IMR-90 (cell line): ENCODE data around the gene KMT2C. TPM values are rescaled to one million over a fixed set of nuclear protein-coding genes. Genes with fewer than 3 reads are reported as not detected.
A peak's percentile ranks its signal among the peaks of the same experiment; 100 is the strongest.

Source experiments
- ATAC-seq: fragments of 200-7000 bp; cut with Tn5 transposase; 2 replicates; pipeline ENCODE4 v1.9.1; 2020; ENCODE audit warnings: low read depth, mild to moderate bottlenecking, moderate library complexity
- BruUV-seq: library from RNA; stranded (reverse); fragments of 400-500 nt; replicated peaks from 2 replicates; lab custom pipeline; 2021; lab: Mats Ljungman, UMichigan
- CTCF ChIA-PET: fragments of 300-600 bp; formaldehyde crosslinking; extraction: SDS; loops from one replicate; lab custom pipeline; 2021; ENCODE audit warnings: antibody characterized with exemption; lab: Yijun Ruan, JAX
- POLR2A ChIA-PET: fragments of 300-600 bp; sonication (Branson Sonifier 250); formaldehyde crosslinking; loops from one replicate; lab custom pipeline; 2022; ENCODE audit warnings: antibody characterized with exemption; ENCODE audit not compliant: unreplicated experiment; lab: Charles Lee
- DNase-seq: peaks from one replicate; pipeline ENCODE4 v3.0.0; 2013
- H2AFZ ChIP-seq: replicated peaks from 2 replicates; pipeline ENCODE3; 2013; ENCODE audit warnings: low read length, mild to moderate bottlenecking; ENCODE audit not compliant: poor library complexity
- H2AK5ac ChIP-seq: 2 replicates; pipeline ENCODE4 v1.6.1; 2013; ENCODE audit warnings: low read depth, low read length, inconsistent platforms
- H2AK9ac ChIP-seq: replicated peaks from 2 replicates; pipeline ENCODE3; 2013; ENCODE audit warnings: mild to moderate bottlenecking, low read depth, low read length, moderate library complexity; ENCODE audit not compliant: poor library complexity
- H2BK120ac ChIP-seq: 2 replicates; pipeline ENCODE4 v1.6.1; 2013; ENCODE audit warnings: low read depth, low read length, inconsistent platforms
- H2BK15ac ChIP-seq: 3 replicates; pipeline ENCODE4 v1.6.1; 2013; ENCODE audit warnings: low read depth, low read length, inconsistent platforms
- H2BK20ac ChIP-seq: 2 replicates; pipeline ENCODE4 v1.6.1; 2013; ENCODE audit warnings: low read depth, mild to moderate bottlenecking, inconsistent platforms, low read length, moderate library complexity
- H2BK5ac ChIP-seq: 2 replicates; pipeline ENCODE4 v1.6.1; 2013; ENCODE audit warnings: mild to moderate bottlenecking, low read depth, low read length, inconsistent platforms; ENCODE audit not compliant: poor library complexity, severe bottlenecking
- H3K14ac ChIP-seq: replicated peaks from 2 replicates; pipeline ENCODE4 v1.6.1; 2013; ENCODE audit warnings: low read depth, low read length, inconsistent platforms
- H3K18ac ChIP-seq: 2 replicates; pipeline ENCODE4 v1.6.1; 2013; ENCODE audit warnings: low read depth, low read length, control low read depth
- H3K23ac ChIP-seq: 2 replicates; pipeline ENCODE4 v1.6.1; 2013; ENCODE audit warnings: low read depth, low read length, inconsistent platforms
- H3K27ac ChIP-seq: 2 replicates; pipeline ENCODE4 v1.5.1; 2013; ENCODE audit warnings: mild to moderate bottlenecking, control low read depth, low read length; ENCODE audit not compliant: insufficient read depth
- H3K27me3 ChIP-seq: 2 replicates; pipeline ENCODE4 v1.6.1; 2013; ENCODE audit warnings: low read length; ENCODE audit not compliant: control insufficient read depth, insufficient read depth
- H3K36me3 ChIP-seq: 2 replicates; pipeline ENCODE4 v1.6.1; 2013; ENCODE audit warnings: low read length, mixed read lengths; ENCODE audit not compliant: control insufficient read depth, insufficient read depth
- H3K4ac ChIP-seq: 2 replicates; pipeline ENCODE4 v1.6.1; 2013; ENCODE audit warnings: low read depth, low read length, inconsistent platforms
- H3K4me1 ChIP-seq: 2 replicates; pipeline ENCODE4 v1.6.1; 2013; ENCODE audit warnings: low read length, mixed read lengths; ENCODE audit not compliant: control insufficient read depth, insufficient read depth
- H3K4me2 ChIP-seq: 2 replicates; pipeline ENCODE4 v1.6.1; 2013; ENCODE audit warnings: low read depth, mild to moderate bottlenecking, control low read depth, low read length, moderate library complexity
- H3K4me3 ChIP-seq: 2 replicates; pipeline ENCODE4 v1.5.1; 2013; ENCODE audit warnings: low read depth, mild to moderate bottlenecking, control low read depth, low read length, moderate library complexity; ENCODE audit not compliant: insufficient read depth
- H3K56ac ChIP-seq: 2 replicates; pipeline ENCODE4 v1.6.1; 2013; ENCODE audit warnings: low read length, inconsistent platforms; ENCODE audit not compliant: insufficient read depth; ENCODE audit errors: extremely low read depth
- H3K79me1 ChIP-seq, 2 experiments: 2 replicates each; pipeline ENCODE4 v1.6.1; 2013; ENCODE audit warnings: low read length in 2 of 2, inconsistent platforms in 1 of 2, low read depth in 1 of 2
- H3K9ac ChIP-seq: 2 replicates; pipeline ENCODE4 v1.6.1; 2013; ENCODE audit warnings: low read depth, low read length, control low read depth
- H3K9me1 ChIP-seq: 2 replicates; pipeline ENCODE4 v1.6.1; 2013; ENCODE audit warnings: low read length, inconsistent platforms; ENCODE audit not compliant: insufficient read depth
- H3K9me3 ChIP-seq: 2 replicates; pipeline ENCODE4 v1.6.1; 2013; ENCODE audit warnings: low read length; ENCODE audit not compliant: control insufficient read depth, insufficient read depth
- H4K20me1 ChIP-seq: 2 replicates; pipeline ENCODE4 v1.6.1; 2013; ENCODE audit warnings: low read length, inconsistent platforms; ENCODE audit not compliant: insufficient read depth
- H4K5ac ChIP-seq: 2 replicates; pipeline ENCODE4 v1.6.1; 2013; ENCODE audit warnings: mild to moderate bottlenecking, low read depth, low read length, control low read depth
- H4K8ac ChIP-seq, 2 experiments: 2 replicates each; pipeline ENCODE4 v1.6.1; 2013; ENCODE audit warnings: low read depth in 2 of 2, low read length in 2 of 2, control low read depth in 1 of 2, inconsistent platforms in 1 of 2
- H4K91ac ChIP-seq: 2 replicates; pipeline ENCODE4 v1.6.1; 2013; ENCODE audit warnings: low read depth, low read length, inconsistent platforms; ENCODE audit not compliant: insufficient read depth
- ELK1 ChIP-seq: fragments of 150-350 bp; IDR thresholded peaks from 2 replicates; pipeline ENCODE4 v1.6.1; 2016; ENCODE audit warnings: low read depth, mild to moderate bottlenecking, low read length, moderate library complexity, borderline replicate concordance
- MAFK ChIP-seq: IDR thresholded peaks from 2 replicates; pipeline ENCODE4 v1.6.1; 2012; ENCODE audit warnings: low read depth, low read length, improper control_type of control experiment
- MAZ ChIP-seq: IDR thresholded peaks from 2 replicates; pipeline ENCODE4 v1.6.1; 2012; ENCODE audit warnings: low read depth, mild to moderate bottlenecking, low read length, improper control_type of control experiment, moderate library complexity, borderline replicate concordance
- POLR2A ChIP-seq: IDR thresholded peaks from 2 replicates; pipeline ENCODE4 v1.6.1; 2012; ENCODE audit warnings: mild to moderate bottlenecking, low read depth, low read length
- RAD21 ChIP-seq: IDR thresholded peaks from 2 replicates; pipeline ENCODE4 v1.6.1; 2012; ENCODE audit warnings: low read length, improper control_type of control experiment
- WGBS, 2 experiments: methylation state at CpG; one replicate each; pipeline versions ENCODE4 v1.1.5 to v1.1.7; 2013; ENCODE audit warnings: missing lambda C conversion rate in 2 of 2; ENCODE audit not compliant: insufficient read length in 1 of 2; ENCODE audit errors: extremely low coverage in 2 of 2; 5-methylcytosine and 5-hydroxymethylcytosine counted together
- dilution Hi-C: fragments of 300-500 bp; cut with HindIII; formaldehyde crosslinking; loops from one replicate; pipeline ENCODE4 v1.14.3; 2018; ENCODE audit warnings: low sequenced_read_pairs; ENCODE audit not compliant: unreplicated experiment
- in situ Hi-C: fragments of 300-500 bp; cut with MboI; formaldehyde crosslinking; loops from 3 replicates; pipeline ENCODE4 v1.14.3; 2019; ENCODE audit warnings: low sequenced_read_pairs, inconsistent platforms, mixed read lengths
- intact Hi-C: fragments of 100-400 bp; cut with micrococcal nuclease; formaldehyde crosslinking; loops from 2 replicates; pipeline ENCODE4 v1.10.0; 2022
- polyA plus RNA-seq, 3 experiments: library from polyadenylated mRNA; depleted of rRNA; stranded (reverse); fragments of >200 nt; gene quantifications; 2 replicates each; pipeline ENCODE4 v1.2.3, GENCODE V29; 2012; ENCODE audit warnings: low replicate concordance in 1 of 3
- total RNA-seq: library from RNA; depleted of rRNA; stranded (reverse); fragments of >200 nt; gene quantifications from 2 replicates; pipeline ENCODE4 v1.2.3, GENCODE V29; 2012

The KMT2C gene
- total and polyA plus RNA-seq, 2 of the 4 experiments (the other 2 are of a cell fraction): 8.0 to 23.3 TPM

GRCh38 chr7:152330827-152331226 lies 105.0 kb downstream of the KMT2C start:
- in situ Hi-C loops: loop anchor here (10.0 to 25.0 kb wide), 2 partner anchors 344 to 481 kb away; partner anchors contain the start of gene XRCC2
- Histone ChIP-seq H2BK20ac (no peak overlapping the region), H2AFZ (no peak overlapping the region), H3K4ac (no peak overlapping the region), H4K8ac (no peak overlapping the region), H3K27ac (no peak overlapping the region), H2BK120ac (no peak overlapping the region), H3K79me1 (peaks cover 23 to 60% of the 10 kb centered on the region in 2 experiments), H3K36me3 (peaks cover 13% of the 10 kb centered on the region), H2AK5ac (no peak overlapping the region), H3K4me1 (peaks cover 2% of the 10 kb centered on the region; the same call in 1 of the 2 replicates), H3K9me1 (peaks cover 2% of the 10 kb centered on the region; the same call in 1 of the 2 replicates), H3K14ac (no peak overlapping the region), H4K5ac (no peak overlapping the region), H2BK15ac (no peak overlapping the region), H2BK5ac (no peak overlapping the region), H3K9ac (no peak overlapping the region), H3K18ac (no peak overlapping the region), H3K56ac (no peak overlapping the region), H3K9me3 (no peaks in the 10 kb centered on the region), H3K27me3 (no peaks in the 10 kb centered on the region), H3K4me3 (no peak overlapping the region), H3K4me2 (no peak overlapping the region), H3K23ac (no peak overlapping the region), H4K20me1 (peaks cover 12% of the 10 kb centered on the region), H4K91ac (no peak overlapping the region), H2AK9ac (no peak overlapping the region)
- CTCF ChIA-PET: no interaction called here
- peak; percentile 44; the same call in 1 of the 2 replicates for ATAC-seq
- TF ChIP-seq RAD21: no peak
- TF ChIP-seq MAZ: no peak
- peak; percentile 51 for TF ChIP-seq MAFK
- TF ChIP-seq POLR2A: no peak
- no peak for TF ChIP-seq ELK1
- no peak for DNase-seq
- POLR2A ChIA-PET: no interaction called here
- dilution Hi-C loops: no loop called here
- BruUV-seq: no TSS peak
- intact Hi-C loops: no loop called here
- no CpG with 5 or more reads among the region's 2 CpGs for WGBS, 2 experiments
